Measurements from ENCODE around the gene FAM161B.

GRCh38 chr14:73973497-73973896 is 23.6 kb upstream of the FAM161B start:
- TF ChIP-seq CTCF (IDR thresholded peaks at IDR 0.05 in 8 of 11, conservative IDR thresholded peaks at IDR 0.05 in 3 of 11) (no peak), POLR2A (IDR thresholded peaks at IDR 0.05) (no peak), POLR2AphosphoS5 (IDR thresholded peaks at IDR 0.05) (no peak)
